B cell (primary cell): ENCODE results near the gene PRPF31. TPM values are rescaled to one million over a fixed set of nuclear protein-coding genes. Genes with fewer than 3 reads are reported as not detected.
A peak's percentile ranks its signal among the peaks of the same experiment; 100 is the strongest.

ENCODE experiments used
- ATAC-seq: fragments of 200-7000 bp; cut with Tn5 transposase; one replicate; pipeline ENCODE4 v1.10.0; 2021; ENCODE audit warnings: low read depth, mild to moderate bottlenecking, moderate number of reproducible peaks, moderate library complexity
- CTCF ChIA-PET: fragments of 350-600 bp; sonication (Branson Sonifier 250); formaldehyde crosslinking; loops from one replicate; lab custom pipeline; 2021; ENCODE audit warnings: antibody characterized with exemption, inconsistent platforms; lab: Charles Lee
- POLR2A ChIA-PET: fragments of 350-600 bp; sonication (Branson Sonifier 250); formaldehyde crosslinking; loops from one replicate; lab custom pipeline; 2021; ENCODE audit warnings: antibody characterized with exemption; lab: Charles Lee
- DNase-seq: peaks from one replicate; pipeline ENCODE4 v3.0.0; 2013
- H2AFZ ChIP-seq: 2 replicates; pipeline ENCODE4 v1.6.1; 2012; ENCODE audit warnings: mild to moderate bottlenecking, low read depth, low read length; ENCODE audit not compliant: insufficient read depth, poor library complexity, severe bottlenecking
- H3K27ac ChIP-seq, 2 donors: 1 replicate in 1 of 2; 2 replicates in 1 of 2; pipeline ENCODE4 v1.5.1; 2012 to 2013; ENCODE audit warnings: low read length in 2 of 2, mild to moderate bottlenecking in 2 of 2, moderate library complexity in 1 of 2
- H3K27me3 ChIP-seq, 4 experiments: fragments of 200-600 bp in 1 of 4; sonication (generic) in 1 of 4; replicated peaks in 1 of 4; 1 replicate in 2 of 4; 2 replicates in 2 of 4; pipeline versions ENCODE4 v1.6.1 to v1.7.0; 2013 to 2016; ENCODE audit warnings: low read length in 3 of 4, mild to moderate bottlenecking in 2 of 4, mixed read lengths in 1 of 4, moderate library complexity in 1 of 4; ENCODE audit not compliant: insufficient read depth in 4 of 4, control insufficient read depth in 3 of 4; ENCODE audit errors: control extremely low read depth in 1 of 4
- H3K36me3 ChIP-seq, 2 experiments: replicated peaks in 1 of 2; 1 replicate in 1 of 2; 2 replicates in 1 of 2; pipeline versions ENCODE4 v1.6.1 to v1.7.1; 2013; ENCODE audit warnings: low read length in 1 of 2; ENCODE audit not compliant: insufficient read depth in 2 of 2, control insufficient read depth in 1 of 2; ENCODE audit errors: control extremely low read depth in 1 of 2, extremely low read depth in 1 of 2
- H3K4me1 ChIP-seq, 2 donors: fragments of 200-600 bp in 1 of 2; sonication (generic) in 1 of 2; 1 replicate in 1 of 2; 2 replicates in 1 of 2; pipeline versions ENCODE4 v1.5.1 to v1.6.1; 2013 to 2017; ENCODE audit warnings: low read length in 2 of 2; ENCODE audit not compliant: control insufficient read depth in 2 of 2, insufficient read depth in 2 of 2
- H3K4me2 ChIP-seq: replicated peaks from 2 replicates; pipeline ENCODE3; 2012; ENCODE audit warnings: mild to moderate bottlenecking, low read depth, low read length; ENCODE audit not compliant: poor library complexity, severe bottlenecking
- H3K4me3 ChIP-seq, 5 experiments: fragments of 200-600 bp in 1 of 5; sonication (generic) in 1 of 5; 1 replicate in 3 of 5; 2 replicates in 2 of 5; pipeline versions ENCODE4 v1.5.1 to v1.7.0; 2011 to 2016; ENCODE audit warnings: low read length in 4 of 5, mild to moderate bottlenecking in 4 of 5, low read depth in 2 of 5, control low read depth in 1 of 5, moderate library complexity in 1 of 5; ENCODE audit not compliant: insufficient read depth in 1 of 5; ENCODE audit errors: control extremely low read depth in 1 of 5, extremely low read depth in 1 of 5
- H3K79me2 ChIP-seq: fragments of 200-600 bp; sonication (generic); one replicate; pipeline ENCODE4 v1.6.0; 2016; ENCODE audit warnings: low read length; ENCODE audit not compliant: control insufficient read depth, insufficient read depth
- H3K9ac ChIP-seq: fragments of 200-600 bp; sonication (generic); 2 replicates; pipeline ENCODE4 v1.6.1; 2017; ENCODE audit warnings: mild to moderate bottlenecking, low read length, moderate library complexity
- H3K9me3 ChIP-seq, 3 donors: one replicate each; pipeline versions ENCODE4 v1.6.1 to v1.7.1; 2013; ENCODE audit warnings: low read length in 2 of 3; ENCODE audit not compliant: control insufficient read depth in 2 of 3, insufficient read depth in 1 of 3; ENCODE audit errors: control extremely low read depth in 1 of 3
- H4K20me1 ChIP-seq: 2 replicates; pipeline ENCODE4 v1.6.0; 2012; ENCODE audit warnings: mild to moderate bottlenecking, low read length; ENCODE audit not compliant: insufficient read depth, control insufficient read depth, poor library complexity, severe bottlenecking
- H3K27ac Mint-ChIP-seq: one replicate; pipeline ENCODE4 v1.8.0; 2021; ENCODE audit warnings: mixed read lengths
- H3K27me3 Mint-ChIP-seq: one replicate; pipeline ENCODE4 v1.8.0; 2021; ENCODE audit warnings: mixed read lengths
- H3K4me1 Mint-ChIP-seq: one replicate; pipeline ENCODE4 v1.8.0; 2021; ENCODE audit warnings: mixed read lengths
- H3K4me3 Mint-ChIP-seq: one replicate; pipeline ENCODE4 v1.8.0; 2021; ENCODE audit warnings: mixed read lengths
- H3K9me3 Mint-ChIP-seq: one replicate; pipeline ENCODE4 v1.8.0; 2022; ENCODE audit warnings: mixed read lengths; ENCODE audit not compliant: insufficient read depth
- CTCF ChIP-seq: fragments of 200-600 bp; IDR thresholded peaks from one replicate; pipeline ENCODE4 v1.8.0; 2022; ENCODE audit warnings: antibody characterized with exemption, mild to moderate bottlenecking
- EZH2 ChIP-seq: IDR thresholded peaks from 2 replicates; pipeline ENCODE4 v1.6.1; 2012; ENCODE audit warnings: borderline replicate concordance, low read depth, mild to moderate bottlenecking, moderate library complexity, low read length; ENCODE audit not compliant: insufficient read depth, poor library complexity, severe bottlenecking
- WGBS: methylation state at CpG from one replicate; pipeline ENCODE4 v1.1.5; 2013; ENCODE audit warnings: missing lambda C conversion rate; ENCODE audit not compliant: insufficient coverage; 5-methylcytosine and 5-hydroxymethylcytosine counted together
- intact Hi-C: fragments of 100-400 bp; cut with micrococcal nuclease; formaldehyde crosslinking; loops from one replicate; pipeline ENCODE4 v1.10.0; 2022
- polyA plus RNA-seq: library from polyadenylated mRNA; depleted of rRNA; stranded (reverse); fragments of >200 nt; gene quantifications from 2 replicates; pipeline ENCODE4 v1.2.3, GENCODE V29; 2012
- total RNA-seq, 2 donors: library from RNA; stranded (reverse); fragments of 120-200 nt in 1 of 2; gene quantifications; 1 replicate in 1 of 2; 2 replicates in 1 of 2; pipeline versions ENCODE4 v1.2.3 to v1.2.4, GENCODE V29; 2013 to 2022

Gene PRPF31
- total and polyA plus RNA-seq, 2 donors (not counting 1 experiment from before 2014, with no cell fraction given), result 61.2 to 66.2 TPM

- Mint-ChIP-seq H3K27me3 (no peaks in the 10 kb centered on the region), H3K4me1 (no peaks in the 10 kb centered on the region), H3K9me3 (no peaks in the 10 kb centered on the region), H3K4me3 (no peak overlapping the region), H3K27ac (no peak overlapping the region)
- Histone ChIP-seq H3K4me3 (no peak overlapping the region), H3K9me3 (no peaks in the 10 kb centered on the region), H3K27ac (no peak overlapping the region), H3K27me3 (no peaks in the 10 kb centered on the region), H3K4me1 (no peaks in the 10 kb centered on the region), H4K20me1 (peaks cover 73% of the 10 kb centered on the region), H2AFZ (no peak overlapping the region), H3K4me2 (no peak overlapping the region), H3K9ac (no peak overlapping the region), H3K36me3 (peaks cover 0 to 81% of the 10 kb centered on the region in 2 experiments), H3K79me2 (peaks cover 8% of the 10 kb centered on the region)
- ATAC-seq, result no peak
- POLR2A ChIA-PET, result no interaction called here
- intact Hi-C loops, result no loop called here
- TF ChIP-seq EZH2 (no peak), CTCF (no peak)
- no peak for DNase-seq
- 88% methylated on average over 12 of the region's 12 CpGs for WGBS
- CTCF ChIA-PET, result no interaction called here
Measured at GRCh38 chr19:54149021-54149812, 33.7 kb downstream of the PRPF31 start.

- H3K9me3 Mint-ChIP-seq, result no peaks in the 10 kb centered on the region
- 95% methylated on average over 23 of the region's 23 CpGs for WGBS
- ATAC-seq (no peak), DNase-seq (no peak)
- H3K36me3 ChIP-seq, result peaks cover 0 to 80% of the 10 kb centered on the region in 2 experiments
- peaks cover 78% of the 10 kb centered on the region for H4K20me1 ChIP-seq
- peak overlapping the region; percentile 53 for H3K27ac Mint-ChIP-seq
- no peak overlapping the region for H2AFZ ChIP-seq
- no peak overlapping the region for H3K27ac ChIP-seq
- POLR2A ChIA-PET, result no interaction called here
- no peaks in the 10 kb centered on the region for H3K4me1 Mint-ChIP-seq
- no peaks in the 10 kb centered on the region for H3K79me2 ChIP-seq
- intact Hi-C loops, result no loop called here
- no peak overlapping the region for H3K4me3 ChIP-seq
- no peaks in the 10 kb centered on the region for H3K27me3 ChIP-seq
- no peak overlapping the region for H3K4me3 Mint-ChIP-seq
- no peaks in the 10 kb centered on the region for H3K9me3 ChIP-seq
- CTCF ChIA-PET, result no interaction called here
- no peak for TF ChIP-seq CTCF
- no peak for TF ChIP-seq EZH2
- H3K4me1 ChIP-seq, result no peaks in the 10 kb centered on the region
- H3K9ac ChIP-seq, result no peak overlapping the region
- no peaks in the 10 kb centered on the region for H3K27me3 Mint-ChIP-seq
- no peak overlapping the region for H3K4me2 ChIP-seq
Measured at GRCh38 chr19:54151362-54152035, 35.9 kb downstream of the PRPF31 start.
